HG02798 (cell line): Measurements from ENCODE around the gene EFCAB3.
"Not testable (repeated sequence)": the region's sequence is repeated elsewhere in the genome, so short reads cannot be mapped to it uniquely, and the experiment has no call there.

Source experiments
- ATAC-seq: cut with Tn5 transposase; IDR thresholded peaks from one replicate; pipeline ENCODE4 v1.9.1; 2021; ENCODE audit warnings: mild to moderate bottlenecking; ENCODE audit not compliant: unreplicated experiment, poor library complexity

EFCAB3 gene

DNA sequence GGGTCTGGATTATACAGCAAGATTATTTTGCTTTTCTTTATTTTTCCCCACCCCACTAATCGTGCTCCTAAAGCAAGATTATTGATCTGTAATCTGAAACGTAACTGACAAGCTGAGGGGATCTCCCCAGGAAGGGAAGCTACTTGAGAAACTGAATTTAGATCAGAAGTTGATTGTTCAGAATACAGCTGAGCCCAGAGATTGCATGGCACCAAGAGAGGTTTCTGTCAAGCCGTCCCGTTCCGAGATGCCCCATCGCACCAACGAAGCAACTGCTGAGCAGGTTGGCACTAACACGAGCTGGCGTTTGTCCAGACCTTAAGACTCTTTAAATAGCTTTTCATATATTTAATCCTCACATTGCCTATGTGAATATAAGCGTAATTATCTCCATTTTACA is 78.1 kb downstream of the EFCAB3 start:
- ATAC-seq = peak; percentile 32

GRCh38 chr17:62464422-62464821 is 84.1 kb downstream of the EFCAB3 start:
- ATAC-seq = not testable (repeated sequence)

DNA sequence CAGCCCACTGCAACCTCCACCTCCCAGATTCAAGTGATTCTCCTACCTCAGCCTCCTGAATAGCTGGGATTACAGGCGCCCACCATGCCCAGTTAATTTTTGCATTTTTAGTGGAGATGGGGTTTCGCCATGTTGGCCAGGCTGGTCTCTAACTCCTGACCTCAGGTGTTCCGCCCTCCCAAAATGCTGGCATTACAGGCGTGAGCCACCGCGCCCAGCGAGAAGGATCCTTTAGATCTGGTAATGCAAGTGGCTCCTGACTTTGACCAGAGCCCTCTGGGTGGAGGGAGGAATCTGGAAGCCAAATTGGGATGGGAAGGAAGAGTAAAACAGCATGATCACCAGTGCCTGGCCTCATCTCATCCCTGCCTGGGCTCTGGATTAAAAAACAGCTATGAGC is 84.9 kb downstream of the EFCAB3 start:
- not testable (repeated sequence) for ATAC-seq
